Fibroblast of villous mesenchyme (primary cell): ENCODE results near the gene USP31. TPM values are rescaled to one million over a fixed set of nuclear protein-coding genes. Genes with fewer than 3 reads are reported as not detected.

Experiments used
- DNase-seq: peaks from one replicate; pipeline ENCODE4 v3.0.0-alpha.2; 2010; ENCODE audit warnings: low read depth
- H3K4me3 ChIP-seq: 2 replicates; pipeline ENCODE4 v1.5.1; 2011; ENCODE audit warnings: low read depth, mild to moderate bottlenecking, low read length
- total RNA-seq: library from RNA; depleted of rRNA; stranded (reverse); fragments of >200 nt; gene quantifications from 2 replicates; pipeline ENCODE4 v1.2.3, GENCODE V29; 2012
- TF ChIP-seq, protein P1 (sequence below): IDR thresholded peaks from 2 replicates; pipeline ENCODE4 v1.5.1; 2012; ENCODE audit warnings: low read depth, mild to moderate bottlenecking, low read length; ENCODE audit not compliant: insufficient read depth

USP31 gene
- total RNA-seq, 1 donor = 11.2 TPM

DNA sequence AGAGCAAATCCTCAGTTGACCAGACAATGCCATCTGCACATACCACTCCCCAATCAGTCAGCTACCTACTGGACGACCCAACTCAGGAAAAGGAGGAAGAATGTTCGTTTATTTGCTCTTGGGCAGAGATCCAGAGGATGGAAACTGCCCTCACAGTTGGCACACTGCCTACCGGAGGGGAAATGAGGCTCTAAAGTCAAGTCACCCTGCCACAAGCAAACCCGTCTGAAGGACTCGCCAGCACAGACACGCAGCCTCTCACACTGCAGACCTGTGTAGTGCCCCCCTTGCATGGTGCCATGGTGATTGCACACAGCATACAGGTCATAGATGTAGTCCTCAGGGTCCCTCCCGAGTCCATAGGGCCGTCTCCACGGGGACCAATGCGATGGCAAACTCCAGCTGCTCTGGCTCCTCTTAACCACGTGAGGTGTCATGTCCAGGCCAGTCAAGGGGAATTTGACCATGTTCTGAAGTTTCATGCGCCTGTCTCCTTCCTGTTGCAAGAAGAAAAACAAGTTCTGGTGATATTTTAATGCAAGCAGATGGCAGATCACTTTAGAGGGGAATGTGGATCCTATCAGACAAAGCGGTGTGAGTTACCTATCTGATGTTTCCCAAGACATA, 69.5 kb downstream of the USP31 start:
- H3K4me3 ChIP-seq = no peak overlapping the region
- TF ChIP-seq, protein P1, sequence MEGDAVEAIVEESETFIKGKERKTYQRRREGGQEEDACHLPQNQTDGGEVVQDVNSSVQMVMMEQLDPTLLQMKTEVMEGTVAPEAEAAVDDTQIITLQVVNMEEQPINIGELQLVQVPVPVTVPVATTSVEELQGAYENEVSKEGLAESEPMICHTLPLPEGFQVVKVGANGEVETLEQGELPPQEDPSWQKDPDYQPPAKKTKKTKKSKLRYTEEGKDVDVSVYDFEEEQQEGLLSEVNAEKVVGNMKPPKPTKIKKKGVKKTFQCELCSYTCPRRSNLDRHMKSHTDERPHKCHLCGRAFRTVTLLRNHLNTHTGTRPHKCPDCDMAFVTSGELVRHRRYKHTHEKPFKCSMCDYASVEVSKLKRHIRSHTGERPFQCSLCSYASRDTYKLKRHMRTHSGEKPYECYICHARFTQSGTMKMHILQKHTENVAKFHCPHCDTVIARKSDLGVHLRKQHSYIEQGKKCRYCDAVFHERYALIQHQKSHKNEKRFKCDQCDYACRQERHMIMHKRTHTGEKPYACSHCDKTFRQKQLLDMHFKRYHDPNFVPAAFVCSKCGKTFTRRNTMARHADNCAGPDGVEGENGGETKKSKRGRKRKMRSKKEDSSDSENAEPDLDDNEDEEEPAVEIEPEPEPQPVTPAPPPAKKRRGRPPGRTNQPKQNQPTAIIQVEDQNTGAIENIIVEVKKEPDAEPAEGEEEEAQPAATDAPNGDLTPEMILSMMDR = no peak
- DNase-seq = no peak

DNA sequence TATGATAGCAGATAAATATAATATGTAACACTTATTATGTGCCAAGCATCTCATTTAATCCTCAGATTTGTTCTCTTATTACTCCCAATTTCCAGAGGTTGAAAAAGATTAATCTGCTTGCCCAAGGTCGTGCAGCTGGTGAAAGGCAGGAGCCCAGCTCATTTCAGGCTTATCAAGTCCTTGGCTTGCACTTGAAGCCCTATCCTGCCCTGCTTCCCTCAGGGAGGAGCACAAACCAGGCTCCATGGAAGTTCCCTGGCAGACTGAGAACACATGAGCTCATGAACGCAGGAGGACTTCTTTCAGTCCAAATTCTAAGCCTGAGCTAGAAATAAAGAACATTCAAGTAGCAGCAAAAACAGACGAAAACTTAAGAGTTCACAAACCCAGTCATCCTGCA, 74.8 kb downstream of the USP31 start:
- no peak for DNase-seq

DNA sequence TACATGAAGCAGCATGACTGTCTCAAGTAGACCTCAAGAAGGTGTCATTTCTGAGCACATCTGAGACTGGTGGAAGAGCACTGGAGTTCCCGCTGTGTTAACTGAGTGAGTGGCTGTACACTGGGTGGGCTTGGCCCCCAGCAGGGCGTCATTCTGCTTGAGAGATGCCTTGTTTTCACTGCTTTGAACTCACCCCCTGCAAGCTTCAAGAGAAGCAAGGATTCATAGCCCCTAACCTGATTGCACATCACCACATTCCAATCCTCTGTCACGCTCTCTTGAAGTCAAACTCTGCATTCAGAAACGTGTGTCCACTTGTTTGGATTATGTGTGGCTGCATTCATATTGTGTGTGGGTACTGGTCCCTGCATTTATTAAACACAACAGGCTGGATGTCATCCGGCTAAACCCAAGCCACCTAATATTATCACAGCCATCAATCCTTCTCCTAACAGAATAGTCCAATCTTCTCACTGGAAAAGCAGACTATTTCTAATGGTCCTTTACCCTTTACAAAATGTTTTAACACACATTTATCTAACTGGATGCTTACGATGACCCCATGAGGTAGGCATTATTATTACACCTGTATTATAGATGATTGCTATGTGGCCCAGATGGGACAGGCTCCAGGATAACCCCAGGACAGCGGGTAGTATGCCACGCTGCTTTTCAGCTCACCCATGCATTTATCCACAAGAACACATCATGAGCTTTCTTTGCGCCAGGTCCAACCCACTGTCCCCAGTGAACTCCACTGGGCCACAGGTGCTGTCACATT, 76.3 kb downstream of the USP31 start:
- no peak overlapping the region for H3K4me3 ChIP-seq
- DNase-seq = no peak

More for the DNA sequence above, 74.8 kb downstream of the USP31 start:
- H3K4me3 ChIP-seq = no peak overlapping the region
- TF ChIP-seq, protein P1 = no peak

DNA sequence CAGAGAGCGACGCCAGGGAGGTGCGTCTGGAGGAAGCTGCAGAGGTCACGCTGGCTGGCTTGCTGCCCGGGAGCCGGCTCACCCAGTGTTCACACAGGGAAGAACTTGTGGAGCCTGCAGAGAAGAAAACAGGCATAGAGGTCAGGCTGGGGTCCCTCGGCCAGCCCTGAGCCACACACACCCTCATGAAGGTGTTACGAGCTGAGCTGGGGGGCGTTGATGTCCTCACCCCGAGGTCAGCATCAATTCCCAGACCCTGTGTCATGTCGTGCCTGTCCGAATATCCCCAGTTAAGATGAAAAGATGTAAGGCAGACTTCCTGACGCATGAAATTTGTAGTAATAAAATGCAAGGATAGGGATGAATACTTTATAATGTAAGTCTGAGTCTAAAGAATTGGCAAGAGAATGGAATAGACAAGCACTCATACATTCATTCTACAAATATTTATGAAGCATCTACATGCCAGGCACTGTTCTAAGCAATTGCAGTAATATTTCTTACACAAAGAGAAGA, 77.1 kb downstream of the USP31 start:
- H3K4me3 ChIP-seq = no peak overlapping the region
- peak; percentile 77 for DNase-seq
- TF ChIP-seq, protein P1 = no peak

More for the DNA sequence above, 76.3 kb downstream of the USP31 start:
- TF ChIP-seq, protein P1 = peak; percentile 9

DNA sequence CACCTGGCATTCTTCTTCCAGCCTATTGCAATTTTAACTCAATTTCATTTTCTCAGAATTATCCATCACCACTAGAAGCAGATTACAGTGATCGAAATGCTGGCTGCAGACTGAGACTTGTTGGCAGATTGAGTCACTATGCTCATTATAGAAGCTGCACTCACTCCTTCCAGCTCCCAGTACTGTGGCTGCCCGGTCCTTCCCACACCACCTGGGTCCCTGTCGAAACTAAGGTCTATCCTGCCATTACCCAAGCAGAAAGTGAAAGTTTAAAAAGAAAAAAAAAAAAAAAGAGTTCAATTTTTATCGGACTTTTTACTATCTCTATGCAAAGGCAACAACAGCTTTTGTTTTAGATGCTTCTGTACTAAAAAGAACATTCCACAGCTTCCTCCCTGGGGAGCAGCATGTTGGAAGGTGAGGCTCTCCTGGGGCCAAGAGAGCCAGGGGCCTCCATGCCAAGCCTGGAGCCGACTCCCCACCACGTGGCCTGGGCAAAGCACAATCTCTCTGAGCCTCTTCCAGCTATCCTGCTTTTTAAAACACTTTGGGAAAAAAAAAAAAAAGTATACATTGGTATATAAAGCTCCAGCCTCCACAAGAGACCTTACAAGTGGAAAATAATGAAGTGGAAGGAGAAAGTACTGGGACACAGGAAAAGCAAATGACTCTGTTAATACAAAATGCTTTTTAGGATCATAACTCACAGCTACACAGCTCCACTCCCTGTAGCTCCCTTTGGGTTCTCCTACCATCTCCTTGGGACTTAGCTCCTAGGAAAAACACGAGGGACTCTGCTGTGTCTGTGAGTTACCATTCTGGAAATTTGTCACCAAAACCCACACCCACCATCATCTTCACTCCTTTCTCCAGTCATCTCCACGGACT, 77.8 kb downstream of the USP31 start:
- TF ChIP-seq, protein P1 = no peak
- peak; percentile 22 for DNase-seq
- no peak overlapping the region for H3K4me3 ChIP-seq

DNA sequence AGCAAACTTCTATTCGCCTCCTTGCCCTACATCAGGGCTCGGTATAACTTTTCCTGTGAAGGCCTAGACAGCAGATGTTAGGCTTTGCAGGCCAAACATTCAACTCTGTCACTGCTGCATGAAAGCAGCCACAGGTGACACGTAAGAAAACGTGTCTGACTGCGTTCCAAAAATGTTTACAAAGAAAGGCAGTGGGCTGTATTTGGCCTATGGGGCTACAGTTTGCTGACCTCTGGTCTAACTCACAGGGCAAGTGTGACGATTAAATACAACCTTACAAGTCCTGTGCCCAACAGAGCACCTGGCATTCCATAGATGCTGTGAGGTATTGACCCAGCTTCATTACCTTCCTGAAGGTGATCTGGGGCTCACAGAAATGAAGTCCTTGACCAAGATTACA, 79.4 kb downstream of the USP31 start:
- H3K4me3 ChIP-seq = no peak overlapping the region
- TF ChIP-seq, protein P1 = no peak
- DNase-seq = no peak
